ENCODE measurements around the gene CAMKMT. TPM values are rescaled to one million over a fixed set of nuclear protein-coding genes. Genes with fewer than 3 reads are reported as not detected.

The CAMKMT gene
- total RNA-seq, 3 donors from 2014 or later, result 6.4 to 11.8 (median 10.5) TPM

GRCh38 chr2:44459739-44460138 is 98.0 kb downstream of the CAMKMT start:
- Histone ChIP-seq H3K36me3 (no peaks in the 10 kb centered on the region), H3K27ac (no peak overlapping the region), H3K27me3 (no peaks in the 10 kb centered on the region), H3K9me3 (peaks cover 0 to 15% of the 10 kb centered on the region in 2 donors), H3K4me1 (no peaks in the 10 kb centered on the region), H3K4me3 (no peak overlapping the region)
- intact Hi-C loops (cut with DNase I; ENCODE audit: low total_unique reads), result no loop called here
- no peak for TF ChIP-seq POLR2AphosphoS5 (IDR thresholded peaks at IDR 0.05)
- TF ChIP-seq CTCF (IDR thresholded peaks at IDR 0.05), result no peak
- TF ChIP-seq POLR2A (IDR thresholded peaks at IDR 0.05), result no peak
- no peak for DNase-seq (ENCODE audit: low spot score in 2 of 2)

- TF ChIP-seq POLR2A (IDR thresholded peaks at IDR 0.05) (no peak), CTCF (IDR thresholded peaks at IDR 0.05) (no peak), POLR2AphosphoS5 (IDR thresholded peaks at IDR 0.05) (no peak)
- intact Hi-C loops (cut with DNase I; ENCODE audit: low total_unique reads), result no loop called here
Observed at GRCh38 chr2:44462934-44463849, 101.4 kb downstream of the CAMKMT start.

GRCh38 chr2:44464437-44464836 is 102.7 kb downstream of the CAMKMT start:
- intact Hi-C loops (cut with DNase I; ENCODE audit: low total_unique reads), result no loop called here
- no peak overlapping the region for H3K27ac ChIP-seq
- no peak overlapping the region for H3K4me3 ChIP-seq
- no peaks in the 10 kb centered on the region for H3K36me3 ChIP-seq
- no peaks in the 10 kb centered on the region for H3K27me3 ChIP-seq
- peaks cover 0 to 15% of the 10 kb centered on the region in 2 donors for H3K9me3 ChIP-seq
- TF ChIP-seq POLR2AphosphoS5 (IDR thresholded peaks at IDR 0.05), result no peak
- TF ChIP-seq CTCF (IDR thresholded peaks at IDR 0.05), result no peak
- TF ChIP-seq POLR2A (IDR thresholded peaks at IDR 0.05), result no peak
- no peak for DNase-seq (ENCODE audit: low spot score in 2 of 2)
- H3K4me1 ChIP-seq, result no peaks in the 10 kb centered on the region

More at GRCh38 chr2:44462934-44463849, 101.4 kb downstream of the CAMKMT start:
- Histone ChIP-seq H3K27ac (no peak overlapping the region), H3K4me3 (no peak overlapping the region), H3K9me3 (peaks cover 0 to 15% of the 10 kb centered on the region in 2 donors), H3K36me3 (no peaks in the 10 kb centered on the region), H3K4me1 (no peaks in the 10 kb centered on the region), H3K27me3 (no peaks in the 10 kb centered on the region)
- no peak for DNase-seq (ENCODE audit: low spot score in 2 of 2)

GRCh38 chr2:44470151-44470550 is 108.4 kb downstream of the CAMKMT start:
- no peaks in the 10 kb centered on the region for H3K27me3 ChIP-seq
- no peak for TF ChIP-seq POLR2AphosphoS5 (IDR thresholded peaks at IDR 0.05)
- TF ChIP-seq POLR2A (IDR thresholded peaks at IDR 0.05), result no peak
- TF ChIP-seq CTCF (IDR thresholded peaks at IDR 0.05), result no peak
- DNase-seq (ENCODE audit: low spot score in 2 of 2), result no peak
- no peaks in the 10 kb centered on the region for H3K4me1 ChIP-seq
- no peak overlapping the region for H3K27ac ChIP-seq
- H3K9me3 ChIP-seq, result no peaks in the 10 kb centered on the region
- intact Hi-C loops (cut with DNase I; ENCODE audit: low total_unique reads), result no loop called here
- H3K4me3 ChIP-seq, result no peak overlapping the region
- no peaks in the 10 kb centered on the region for H3K36me3 ChIP-seq

GRCh38 chr2:44477657-44478414 is 116.1 kb downstream of the CAMKMT start:
- Histone ChIP-seq H3K4me3 (no peak overlapping the region), H3K4me1 (no peaks in the 10 kb centered on the region), H3K36me3 (no peaks in the 10 kb centered on the region), H3K27ac (no peak overlapping the region), H3K9me3 (no peaks in the 10 kb centered on the region), H3K27me3 (no peaks in the 10 kb centered on the region)
- intact Hi-C loops (cut with DNase I; ENCODE audit: low total_unique reads), result no loop called here
- no peak for DNase-seq (ENCODE audit: low spot score in 2 of 2)
- TF ChIP-seq POLR2AphosphoS5 (IDR thresholded peaks at IDR 0.05) (no peak), CTCF (IDR thresholded peaks at IDR 0.05) (no peak), POLR2A (IDR thresholded peaks at IDR 0.05) (no peak)
